PC-3 (cell line): ENCODE results near the gene PIK3C3.

Source experiments
- CTCF ChIP-seq: fragments of 300-600 bp; sonication (generic); conservative IDR thresholded peaks from 2 replicates; pipeline ENCODE4 v1.5.1; 2017; ENCODE audit warnings: antibody characterized with exemption, low read depth, mild to moderate bottlenecking, low read length
- EZH2phosphoT487 ChIP-seq: fragments of 300-600 bp; sonication (generic); IDR thresholded peaks from 2 replicates; pipeline ENCODE4 v1.6.1; 2018; ENCODE audit warnings: mild to moderate bottlenecking, antibody characterized with exemption, low read length, borderline replicate concordance

GRCh38 chr18:41977233-41977632, 22.2 kb downstream of the PIK3C3 start:
- no peak for TF ChIP-seq CTCF
- TF ChIP-seq EZH2phosphoT487 = no peak
